Measurements from ENCODE around the gene UBALD1.

Gene UBALD1

GRCh38 chr16:4617880-4618279 lies 3.2 kb upstream of the UBALD1 start:
- in situ Hi-C loops (cut with HindIII; ENCODE audit: low sequenced_read_pairs): no loop called here

GRCh38 chr16:4616047-4616811 lies 1.5 kb upstream of the UBALD1 start:
- in situ Hi-C loops (cut with HindIII; ENCODE audit: low sequenced_read_pairs): no loop called here

GRCh38 chr16:4615384-4616046 lies 827 bp upstream of the UBALD1 start:
- in situ Hi-C loops (cut with HindIII; ENCODE audit: low sequenced_read_pairs): no loop called here

GRCh38 chr16:4613636-4614570 lies 785 bp downstream of the UBALD1 start:
- in situ Hi-C loops (cut with HindIII; ENCODE audit: low sequenced_read_pairs): no loop called here

- in situ Hi-C loops (cut with HindIII; ENCODE audit: low sequenced_read_pairs): no loop called here
These were observed 1.6 kb downstream of the UBALD1 start for GRCh38 chr16:4612977-4613635.

- in situ Hi-C loops (cut with HindIII; ENCODE audit: low sequenced_read_pairs): no loop called here
These were observed 2.2 kb downstream of the UBALD1 start for GRCh38 chr16:4612474-4612931.

- in situ Hi-C loops (cut with HindIII; ENCODE audit: low sequenced_read_pairs): no loop called here
These were observed 3.2 kb downstream of the UBALD1 start for GRCh38 chr16:4611337-4612021.

GRCh38 chr16:4610011-4611005 lies 4.4 kb downstream of the UBALD1 start:
- in situ Hi-C loops (cut with HindIII; ENCODE audit: low sequenced_read_pairs): no loop called here

- in situ Hi-C loops (cut with HindIII; ENCODE audit: low sequenced_read_pairs): loop anchor here (5.0 kb wide), 1 partner anchor 87 kb away; no protein-coding TSS in a partner anchor
These were observed 5.3 kb downstream of the UBALD1 start for GRCh38 chr16:4609200-4610010.

GRCh38 chr16:4608704-4608980 lies 6.0 kb downstream of the UBALD1 start:
- in situ Hi-C loops (cut with HindIII; ENCODE audit: low sequenced_read_pairs): loop anchor here (5.0 kb wide), 1 partner anchor 86 kb away; no protein-coding TSS in a partner anchor

- in situ Hi-C loops (cut with HindIII; ENCODE audit: low sequenced_read_pairs): loop anchor here (5.0 kb wide), 1 partner anchor 86 kb away; no protein-coding TSS in a partner anchor
These were observed 6.6 kb downstream of the UBALD1 start for GRCh38 chr16:4607841-4608703.

GRCh38 chr16:4606354-4606753 lies 8.3 kb downstream of the UBALD1 start:
- in situ Hi-C loops (cut with HindIII; ENCODE audit: low sequenced_read_pairs): loop anchor here (5.0 kb wide), 1 partner anchor 84 kb away; no protein-coding TSS in a partner anchor

GRCh38 chr16:4604401-4604800 lies 10.3 kb downstream of the UBALD1 start:
- in situ Hi-C loops (cut with HindIII; ENCODE audit: low sequenced_read_pairs): no loop called here

GRCh38 chr16:4603624-4604170 lies 11.0 kb downstream of the UBALD1 start:
- in situ Hi-C loops (cut with HindIII; ENCODE audit: low sequenced_read_pairs): no loop called here

GRCh38 chr16:4602331-4602730 lies 12.4 kb downstream of the UBALD1 start:
- in situ Hi-C loops (cut with HindIII; ENCODE audit: low sequenced_read_pairs): no loop called here

- in situ Hi-C loops (cut with HindIII; ENCODE audit: low sequenced_read_pairs): no loop called here
These were observed 12.9 kb downstream of the UBALD1 start for GRCh38 chr16:4601864-4602186.

All from endothelial cell of hepatic sinusoid (primary cell).